Activated CD4-positive, alpha-beta T cell treated with anti-CD3 and anti-CD28 coated beads, Interleukin-2, amount 10 ng/mL, durations not matched to agents 7 days and 5 days (primary cell): ENCODE data around the gene EPHA2. TPM values are rescaled to one million over a fixed set of nuclear protein-coding genes. Genes with fewer than 3 reads are reported as not detected.

Source experiments
- CTCF ChIA-PET: fragments of 350-600 bp; sonication (Branson Sonifier 250); formaldehyde crosslinking; loops from one replicate; lab custom pipeline; 2021; ENCODE audit warnings: antibody characterized with exemption; lab: Charles Lee
- POLR2A ChIA-PET: fragments of 350-600 bp; sonication (Branson Sonifier 250); formaldehyde crosslinking; loops from one replicate; lab custom pipeline; 2021; ENCODE audit warnings: antibody characterized with exemption; lab: Charles Lee
- DNase-seq: peaks from one replicate; pipeline ENCODE4 v3.0.0-alpha.2; 2020
- H3K27ac Mint-ChIP-seq: one replicate; pipeline ENCODE4 v1.8.0; 2021; ENCODE audit warnings: mild to moderate bottlenecking, moderate library complexity, mixed read lengths
- H3K27me3 Mint-ChIP-seq: one replicate; pipeline ENCODE4 v1.8.0; 2021; ENCODE audit warnings: mixed read lengths
- H3K36me3 Mint-ChIP-seq: one replicate; pipeline ENCODE4 v1.8.0; 2021; ENCODE audit warnings: low read depth, mixed read lengths
- H3K4me1 Mint-ChIP-seq: one replicate; pipeline ENCODE4 v1.8.0; 2021; ENCODE audit warnings: mixed read lengths
- H3K4me3 Mint-ChIP-seq: one replicate; pipeline ENCODE4 v1.8.0; 2021; ENCODE audit warnings: mild to moderate bottlenecking, moderate library complexity, mixed read lengths
- H3K9me3 Mint-ChIP-seq: one replicate; pipeline ENCODE4 v1.8.0; 2021; ENCODE audit warnings: mixed read lengths
- total RNA-seq, 2 experiments: library from RNA; stranded (reverse); gene quantifications; one replicate each; pipeline ENCODE4 v1.2.3, GENCODE V29; 2021

The EPHA2 gene
- total RNA-seq, 2 experiments from 2014 or later: not detected

DNA sequence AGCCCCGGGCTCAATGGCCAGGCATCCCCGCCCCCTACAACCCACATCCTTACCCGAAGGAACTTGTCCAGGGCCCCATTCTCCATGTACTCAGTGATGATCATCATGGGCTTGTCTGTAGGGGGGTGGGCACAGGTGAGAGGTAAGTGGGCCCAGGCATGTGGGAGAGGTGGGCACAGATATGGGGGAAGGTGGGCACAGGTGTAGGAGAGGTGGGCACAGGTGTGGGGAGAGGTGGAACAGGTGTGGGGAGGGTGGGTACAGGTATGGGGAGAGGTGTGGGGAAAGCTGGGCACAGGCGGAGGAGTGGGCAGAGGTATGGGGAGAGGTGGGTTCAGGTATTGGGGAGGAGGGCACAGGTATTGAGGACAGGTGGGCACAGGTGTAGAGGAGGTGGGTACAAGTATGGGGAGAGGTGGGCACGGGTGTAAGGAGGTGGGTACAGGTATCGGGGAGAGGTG lies 23.5 kb downstream of the EPHA2 start:
- H3K4me1 Mint-ChIP-seq: no peaks in the 10 kb centered on the region
- no peak for DNase-seq

DNA sequence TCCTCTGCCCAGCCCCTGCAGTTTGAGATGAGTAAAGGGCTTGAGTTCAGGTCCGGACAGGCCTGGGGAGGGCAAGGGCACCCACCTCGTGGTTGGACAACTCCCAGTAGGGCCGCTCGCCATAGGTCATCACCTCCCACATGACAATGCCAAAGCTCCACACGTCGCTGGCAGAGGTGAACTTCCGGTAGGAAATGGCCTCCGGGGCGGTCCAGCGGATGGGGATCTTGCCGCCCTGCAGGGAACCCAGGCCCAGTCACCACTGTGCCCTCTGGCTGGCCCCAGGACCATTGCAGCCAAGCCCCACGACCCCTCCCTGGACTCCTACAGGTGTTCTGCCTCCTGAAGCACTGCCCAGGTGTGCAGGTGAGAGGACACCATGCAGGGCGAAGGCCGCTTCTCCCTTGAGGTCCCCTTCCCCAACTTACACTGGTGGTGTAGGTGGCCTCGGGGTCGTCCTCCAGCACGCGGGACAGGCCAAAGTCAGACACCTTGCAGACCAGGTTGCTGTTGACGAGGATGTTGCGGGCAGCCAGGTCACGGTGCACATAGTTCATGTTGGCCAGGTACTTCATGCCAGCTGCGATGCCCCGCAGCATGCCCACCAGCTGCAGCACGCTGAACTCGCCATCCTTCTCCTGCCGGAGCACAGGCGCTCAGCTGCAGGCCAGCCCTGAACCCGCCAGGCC lies 24.1 kb downstream of the EPHA2 start:
- Mint-ChIP-seq H3K27me3 (no peaks in the 10 kb centered on the region), H3K27ac (no peak overlapping the region), H3K36me3 (no peaks in the 10 kb centered on the region), H3K4me3 (no peak overlapping the region), H3K9me3 (no peaks in the 10 kb centered on the region), H3K4me1 (no peaks in the 10 kb centered on the region)
- POLR2A ChIA-PET: no interaction called here
- DNase-seq: no peak
- CTCF ChIA-PET: no interaction called here

More for the DNA sequence above, 23.5 kb downstream of the EPHA2 start:
- Mint-ChIP-seq H3K27me3 (no peaks in the 10 kb centered on the region), H3K27ac (no peak overlapping the region), H3K36me3 (no peaks in the 10 kb centered on the region), H3K4me3 (no peak overlapping the region), H3K9me3 (no peaks in the 10 kb centered on the region)
- CTCF ChIA-PET: no interaction called here
- POLR2A ChIA-PET: no interaction called here

DNA sequence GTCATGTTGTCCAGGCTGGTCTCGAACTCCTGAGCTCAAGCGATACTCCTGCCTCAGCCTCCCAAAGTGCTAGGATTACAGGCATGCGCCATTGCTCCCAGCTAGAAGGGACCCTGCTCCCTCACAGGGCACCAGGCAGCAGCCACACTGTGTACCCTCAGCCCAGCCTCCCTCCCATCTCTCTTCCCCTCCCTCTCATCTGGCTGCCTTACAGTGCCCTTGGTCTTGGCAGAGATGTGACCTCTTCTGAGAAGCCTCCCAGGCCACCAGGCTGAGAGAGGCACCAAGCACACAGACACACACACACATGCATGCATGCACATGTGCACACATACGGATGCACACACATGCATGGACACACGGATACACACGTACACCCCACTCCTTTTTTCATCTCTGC lies 25.0 kb downstream of the EPHA2 start:
- Mint-ChIP-seq H3K27ac (no peak overlapping the region), H3K4me1 (no peaks in the 10 kb centered on the region), H3K36me3 (no peaks in the 10 kb centered on the region), H3K9me3 (no peaks in the 10 kb centered on the region), H3K4me3 (no peak overlapping the region), H3K27me3 (no peaks in the 10 kb centered on the region)
- DNase-seq: no peak
- ChIA-PET CTCF (no interaction called here), POLR2A (no interaction called here)

DNA sequence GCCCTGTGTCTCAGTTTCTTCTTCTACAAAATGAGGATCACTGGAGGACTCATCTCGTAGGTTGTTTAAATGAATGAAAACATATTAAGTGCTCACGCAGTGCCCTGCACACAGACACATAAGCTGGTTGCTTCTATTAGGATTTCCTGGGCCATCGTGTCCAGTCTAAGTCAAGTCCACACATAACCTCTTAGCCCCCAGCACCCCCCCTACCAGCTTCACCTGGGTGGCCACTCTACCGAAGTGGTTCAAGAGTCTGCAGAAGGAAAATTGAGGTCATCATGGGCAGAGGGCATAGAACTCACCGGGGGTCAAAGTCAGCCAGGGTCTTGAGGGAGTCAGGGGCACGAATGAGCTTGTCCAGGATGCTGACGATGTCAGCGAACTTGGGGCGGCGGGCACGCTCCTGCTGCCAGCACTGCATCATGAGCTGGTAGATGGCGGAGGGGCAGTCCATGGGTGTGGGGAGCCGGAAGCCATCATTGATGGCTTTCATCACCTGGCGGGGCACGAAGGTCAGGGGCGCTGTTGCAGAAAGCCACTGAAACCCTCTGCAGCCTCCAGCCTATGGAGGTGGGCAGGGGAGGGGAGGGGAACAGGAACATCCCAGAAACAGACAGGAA lies 25.8 kb downstream of the EPHA2 start:
- no peak overlapping the region for H3K4me3 Mint-ChIP-seq
- no peaks in the 10 kb centered on the region for H3K9me3 Mint-ChIP-seq
- ChIA-PET CTCF (no interaction called here), POLR2A (no interaction called here)
- no peak overlapping the region for H3K27ac Mint-ChIP-seq
- H3K36me3 Mint-ChIP-seq: no peaks in the 10 kb centered on the region
- DNase-seq: no peak
- no peaks in the 10 kb centered on the region for H3K4me1 Mint-ChIP-seq
- H3K27me3 Mint-ChIP-seq: no peaks in the 10 kb centered on the region

DNA sequence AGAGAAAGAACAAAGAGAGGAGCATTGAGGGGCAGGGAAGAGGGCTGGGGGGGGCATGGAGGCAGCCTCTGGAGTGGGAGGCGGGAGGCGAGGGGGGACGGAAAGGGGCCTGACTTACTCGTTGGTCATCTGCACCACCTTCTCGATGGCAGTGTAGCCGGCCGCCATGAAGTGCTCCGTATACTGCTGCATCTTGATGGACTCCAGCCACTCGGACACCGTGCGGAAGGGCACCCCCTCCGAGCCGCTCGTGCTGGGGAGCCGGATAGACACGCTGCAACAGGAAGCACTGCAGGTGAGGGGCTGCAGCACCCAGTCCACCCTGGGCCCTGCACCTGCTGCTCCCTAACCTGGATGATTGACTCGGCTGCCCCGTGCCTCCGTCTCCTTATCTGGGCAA lies 26.6 kb downstream of the EPHA2 start:
- H3K4me1 Mint-ChIP-seq: no peaks in the 10 kb centered on the region
- no peak overlapping the region for H3K27ac Mint-ChIP-seq
- H3K27me3 Mint-ChIP-seq: no peaks in the 10 kb centered on the region
- no peaks in the 10 kb centered on the region for H3K9me3 Mint-ChIP-seq
- POLR2A ChIA-PET: interaction anchor here (0.7 kb wide), 1 partner anchor 18 kb away, joined by 3 read pairs; no protein-coding TSS in a partner anchor
- no peaks in the 10 kb centered on the region for H3K36me3 Mint-ChIP-seq
- DNase-seq: no peak
- H3K4me3 Mint-ChIP-seq: no peak overlapping the region
- CTCF ChIA-PET: interaction anchor here (0.6 kb wide), 1 partner anchor 56 kb away, joined by 3 read pairs; no protein-coding TSS in a partner anchor

DNA sequence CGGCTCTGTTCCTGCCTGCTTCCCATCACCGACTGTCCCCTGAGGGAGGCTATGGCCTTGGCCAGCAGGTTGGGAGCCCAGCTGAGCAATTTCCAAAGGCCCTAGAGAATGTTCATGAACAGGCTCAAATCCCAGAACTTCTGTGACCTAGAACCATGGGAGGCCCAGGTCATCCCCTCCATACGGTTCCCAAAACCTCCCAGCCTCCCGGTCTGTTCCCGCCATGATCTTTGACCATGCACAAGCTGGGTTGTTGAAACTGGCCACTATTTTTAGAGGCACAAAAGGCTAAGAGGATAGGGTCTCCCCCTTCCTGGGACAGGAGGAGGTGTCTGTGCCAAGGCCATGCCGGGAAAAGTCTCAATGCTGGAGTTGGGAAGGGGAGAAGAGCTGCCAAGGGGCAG lies 27.5 kb downstream of the EPHA2 start:
- H3K4me3 Mint-ChIP-seq: no peak overlapping the region
- no peak overlapping the region for H3K27ac Mint-ChIP-seq
- DNase-seq: no peak
- no peaks in the 10 kb centered on the region for H3K27me3 Mint-ChIP-seq
- no peaks in the 10 kb centered on the region for H3K9me3 Mint-ChIP-seq
- H3K36me3 Mint-ChIP-seq: no peaks in the 10 kb centered on the region
- ChIA-PET POLR2A (no interaction called here), CTCF (interaction anchor here (0.5 to 1.1 kb wide), 2 partner anchors 52 to 484 kb away, joined by 3 read pairs; no protein-coding TSS in a partner anchor)
- no peaks in the 10 kb centered on the region for H3K4me1 Mint-ChIP-seq

DNA sequence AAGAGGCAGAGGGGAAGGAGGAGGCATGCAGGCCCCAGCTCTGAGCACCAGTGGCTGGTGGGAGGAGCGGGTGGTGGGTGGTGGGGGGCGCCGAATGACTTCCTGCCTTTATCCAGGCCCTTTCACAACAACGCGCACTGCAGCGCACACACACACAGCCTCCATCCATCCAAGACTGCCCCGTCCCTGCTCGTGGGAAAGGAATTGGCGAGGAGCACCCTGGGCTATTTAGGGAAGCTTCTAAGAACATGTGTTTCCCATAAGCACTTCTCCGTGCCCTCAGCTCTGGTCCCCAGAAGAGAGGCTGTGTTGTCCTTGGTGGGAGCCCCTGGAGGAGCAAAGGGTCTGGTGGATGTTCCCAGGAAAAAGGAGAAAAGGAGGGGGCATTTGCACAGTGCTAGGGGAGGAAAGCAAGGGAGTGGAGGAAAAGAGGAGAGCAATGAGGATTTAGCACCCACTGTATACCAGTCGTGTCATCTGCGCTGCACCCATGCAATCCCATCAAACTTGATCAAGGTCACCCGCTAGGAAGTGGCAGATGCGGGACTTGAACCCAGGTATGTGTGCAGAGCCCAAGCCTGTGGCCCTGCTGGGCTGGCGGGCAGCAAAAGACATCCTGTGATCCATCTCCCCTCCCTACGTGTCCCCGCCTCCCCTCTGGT lies 28.1 kb downstream of the EPHA2 start:
- H3K27me3 Mint-ChIP-seq: no peaks in the 10 kb centered on the region
- ChIA-PET POLR2A (no interaction called here), CTCF (interaction anchor here (0.5 to 1.1 kb wide), 3 partner anchors 12 to 484 kb away, joined by 3 read pairs; no protein-coding TSS in a partner anchor)
- no peaks in the 10 kb centered on the region for H3K36me3 Mint-ChIP-seq
- H3K27ac Mint-ChIP-seq: no peak overlapping the region
- no peak overlapping the region for H3K4me3 Mint-ChIP-seq
- no peaks in the 10 kb centered on the region for H3K9me3 Mint-ChIP-seq
- H3K4me1 Mint-ChIP-seq: peaks cover 4% of the 10 kb centered on the region
- DNase-seq: no peak

DNA sequence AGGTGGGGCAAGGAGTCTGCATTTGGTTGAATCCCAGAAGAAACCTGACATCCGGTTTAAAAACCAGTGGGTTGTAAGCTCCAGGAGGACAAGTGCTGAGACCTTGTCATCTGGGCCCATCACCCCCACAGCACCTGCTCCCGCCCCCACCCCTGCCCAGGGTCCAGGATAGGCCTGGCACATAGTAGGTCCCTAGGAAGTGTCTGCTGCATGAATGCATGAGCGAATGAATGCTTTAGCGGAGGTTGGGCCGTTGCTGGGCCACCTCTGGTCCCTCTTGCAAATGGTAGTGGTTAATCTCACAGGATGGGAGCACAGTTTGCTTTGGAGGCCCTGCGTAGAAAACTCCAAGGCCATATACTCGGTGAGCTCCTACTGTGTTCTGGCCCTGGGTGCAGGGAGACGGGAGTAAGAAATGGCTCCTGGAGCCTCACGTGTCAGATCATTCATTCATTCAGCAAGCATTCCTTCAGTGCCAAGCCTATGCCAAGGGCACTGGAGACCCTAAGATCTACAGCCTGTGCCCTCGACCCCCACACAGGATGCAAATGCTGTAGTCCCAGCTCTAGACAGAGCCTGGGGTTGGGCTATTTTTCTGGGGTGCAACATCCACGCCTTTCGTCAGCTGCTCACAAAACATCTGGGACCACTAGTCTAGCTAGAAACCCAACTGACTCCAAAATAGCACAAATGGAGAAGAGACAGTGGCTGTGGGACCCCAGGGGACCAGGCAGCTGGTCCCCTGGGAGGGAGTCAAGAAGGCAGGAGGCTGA lies 28.9 kb downstream of the EPHA2 start:
- Mint-ChIP-seq H3K36me3 (no peaks in the 10 kb centered on the region), H3K27me3 (no peaks in the 10 kb centered on the region), H3K27ac (no peak overlapping the region), H3K4me3 (no peak overlapping the region), H3K9me3 (no peaks in the 10 kb centered on the region), H3K4me1 (peaks cover 5% of the 10 kb centered on the region)
- ChIA-PET POLR2A (no interaction called here), CTCF (interaction anchor here (1.1 to 1.4 kb wide), 2 partner anchors 13 to 21 kb away, joined by 3 to 4 read pairs; no protein-coding TSS in a partner anchor)
- DNase-seq: no peak

DNA sequence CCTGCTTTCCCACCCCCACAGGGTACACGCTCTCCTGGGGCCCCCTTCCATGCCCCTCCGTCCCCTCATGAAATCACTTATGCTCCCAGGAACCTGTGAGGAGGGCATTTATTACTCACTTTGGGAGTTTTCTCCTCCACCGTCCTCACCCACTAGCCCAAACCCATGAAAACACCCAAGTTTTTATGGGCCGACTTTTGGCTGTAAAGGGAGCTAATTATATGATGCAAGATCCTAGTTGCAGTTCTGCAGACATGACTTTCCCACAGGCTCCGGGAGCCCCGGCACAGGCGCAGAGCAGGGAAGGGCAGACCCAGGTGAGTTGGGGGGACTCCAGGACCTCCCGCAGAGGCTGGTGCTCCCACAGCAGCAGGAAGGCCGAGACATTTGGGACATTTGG lies 29.7 kb downstream of the EPHA2 start:
- CTCF ChIA-PET: interaction anchor here (1.4 kb wide), 1 partner anchor 20 kb away, joined by 4 read pairs; no protein-coding TSS in a partner anchor
- no peaks in the 10 kb centered on the region for H3K27me3 Mint-ChIP-seq
- peaks cover 5% of the 10 kb centered on the region for H3K4me1 Mint-ChIP-seq
- no peak overlapping the region for H3K27ac Mint-ChIP-seq
- POLR2A ChIA-PET: interaction anchor here (0.6 kb wide), 1 partner anchor 21 kb away, joined by 3 read pairs; no protein-coding TSS in a partner anchor
- H3K9me3 Mint-ChIP-seq: no peaks in the 10 kb centered on the region
- no peak for DNase-seq
- H3K4me3 Mint-ChIP-seq: no peak overlapping the region
- no peaks in the 10 kb centered on the region for H3K36me3 Mint-ChIP-seq

DNA sequence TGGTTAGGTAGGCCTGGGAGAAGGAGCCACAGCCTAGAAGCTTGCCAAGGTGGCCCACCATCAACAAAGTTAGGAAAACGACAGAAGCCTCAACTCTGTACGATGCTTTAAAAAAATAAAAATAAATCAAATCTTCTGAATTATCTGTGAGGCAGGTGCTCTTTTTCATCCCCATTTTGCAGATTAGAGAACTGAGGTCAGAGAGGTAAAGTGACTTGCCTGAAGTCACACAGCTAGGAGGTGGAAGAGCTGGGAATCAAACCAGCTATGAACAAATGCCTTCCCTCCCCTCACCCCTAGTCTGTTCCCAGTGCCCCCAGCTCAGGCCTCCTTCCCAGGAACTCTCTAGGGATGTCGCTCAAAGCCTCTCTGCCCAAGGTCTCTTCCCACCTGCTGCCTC lies 30.4 kb downstream of the EPHA2 start:
- CTCF ChIA-PET: interaction anchor here (1.4 kb wide), 1 partner anchor 19 kb away, joined by 4 read pairs; no protein-coding TSS in a partner anchor
- Mint-ChIP-seq H3K9me3 (no peaks in the 10 kb centered on the region), H3K4me3 (no peak overlapping the region), H3K27ac (no peak overlapping the region), H3K4me1 (peaks cover 5% of the 10 kb centered on the region), H3K36me3 (no peaks in the 10 kb centered on the region), H3K27me3 (no peaks in the 10 kb centered on the region)
- DNase-seq: no peak
- POLR2A ChIA-PET: interaction anchor here (0.6 kb wide), 1 partner anchor 22 kb away, joined by 3 read pairs; no protein-coding TSS in a partner anchor

DNA sequence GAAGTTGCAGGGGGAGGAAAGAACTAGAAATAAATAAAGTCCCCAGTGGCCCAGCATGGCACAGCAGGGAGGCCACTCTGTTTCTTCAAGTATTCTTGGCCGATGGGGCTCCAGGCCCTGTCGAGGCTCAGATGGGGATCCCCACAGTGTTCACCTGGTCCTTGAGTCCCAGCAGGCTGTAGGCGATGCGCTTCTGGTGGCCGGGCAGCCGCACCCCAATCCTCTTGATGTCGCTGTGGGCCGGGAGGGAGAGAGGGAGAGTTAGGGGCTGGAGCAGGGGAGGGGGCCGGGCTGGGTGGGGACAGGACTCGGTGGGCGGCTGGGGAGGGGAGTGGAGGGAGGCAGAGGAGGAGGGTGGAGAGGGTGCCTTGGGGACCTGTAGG lies 30.8 kb downstream of the EPHA2 start:
- no peak for DNase-seq
- H3K36me3 Mint-ChIP-seq: no peaks in the 10 kb centered on the region
- H3K4me3 Mint-ChIP-seq: no peak overlapping the region
- ChIA-PET POLR2A (no interaction called here), CTCF (no interaction called here)
- H3K4me1 Mint-ChIP-seq: peaks cover 5% of the 10 kb centered on the region
- no peaks in the 10 kb centered on the region for H3K9me3 Mint-ChIP-seq
- H3K27ac Mint-ChIP-seq: no peak overlapping the region
- no peaks in the 10 kb centered on the region for H3K27me3 Mint-ChIP-seq

DNA sequence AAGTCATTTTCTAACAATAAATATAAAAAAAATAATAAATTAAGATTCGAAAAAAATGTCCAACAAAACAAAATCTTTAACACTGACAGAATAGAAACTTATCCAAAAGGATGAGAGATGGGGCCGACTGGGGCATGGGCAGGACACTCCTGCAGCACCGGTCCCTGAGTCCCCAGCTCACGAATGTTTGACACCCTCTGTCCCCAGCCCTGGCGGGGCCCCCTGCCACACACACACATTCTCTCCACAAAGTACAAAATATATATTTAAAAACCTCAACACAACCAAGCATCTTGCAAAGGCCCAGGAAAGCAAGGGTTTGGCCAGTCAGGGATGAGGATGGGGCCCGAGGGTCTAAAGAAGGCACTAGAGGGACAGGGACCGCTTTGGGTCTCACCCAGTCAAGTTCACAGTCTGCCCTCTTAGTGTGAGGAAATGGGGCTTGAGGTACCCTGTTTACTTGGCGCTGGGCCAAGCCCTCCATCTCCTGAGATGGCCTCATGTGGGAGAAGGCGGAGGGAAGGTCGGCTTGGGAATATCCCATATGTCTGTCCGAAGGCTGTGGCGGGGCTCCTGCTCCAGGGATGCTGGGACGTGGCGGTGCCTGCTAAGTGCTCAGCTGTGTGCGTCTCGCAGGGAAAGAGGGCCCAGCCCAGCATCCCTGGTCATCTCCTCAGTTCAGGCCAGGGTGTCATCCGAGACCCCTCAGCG lies 31.3 kb downstream of the EPHA2 start:
- Mint-ChIP-seq H3K36me3 (no peaks in the 10 kb centered on the region), H3K4me1 (peaks cover 5% of the 10 kb centered on the region), H3K27me3 (no peaks in the 10 kb centered on the region), H3K27ac (no peak overlapping the region), H3K9me3 (no peaks in the 10 kb centered on the region), H3K4me3 (no peak overlapping the region)
- POLR2A ChIA-PET: no interaction called here
- no peak for DNase-seq
- CTCF ChIA-PET: no interaction called here
